Stimulated activated CD4-positive, alpha-beta T cell treated with anti-CD3 and anti-CD28 coated beads, TNF-alpha, amount 100 ng/mL, for 1 hour (primary cell): ENCODE data around the gene KRTAP12-2.
"Not testable (repeated sequence)": the region's sequence is repeated elsewhere in the genome, so short reads cannot be mapped to it uniquely, and the experiment has no call there.

Source experiments
- DNase-seq, 3 donors: peaks; one replicate each; pipeline ENCODE4 v3.0.0-alpha.2; 2020; ENCODE audit warnings: low read depth in 3 of 3, low spot score in 1 of 3

Gene KRTAP12-2

DNA sequence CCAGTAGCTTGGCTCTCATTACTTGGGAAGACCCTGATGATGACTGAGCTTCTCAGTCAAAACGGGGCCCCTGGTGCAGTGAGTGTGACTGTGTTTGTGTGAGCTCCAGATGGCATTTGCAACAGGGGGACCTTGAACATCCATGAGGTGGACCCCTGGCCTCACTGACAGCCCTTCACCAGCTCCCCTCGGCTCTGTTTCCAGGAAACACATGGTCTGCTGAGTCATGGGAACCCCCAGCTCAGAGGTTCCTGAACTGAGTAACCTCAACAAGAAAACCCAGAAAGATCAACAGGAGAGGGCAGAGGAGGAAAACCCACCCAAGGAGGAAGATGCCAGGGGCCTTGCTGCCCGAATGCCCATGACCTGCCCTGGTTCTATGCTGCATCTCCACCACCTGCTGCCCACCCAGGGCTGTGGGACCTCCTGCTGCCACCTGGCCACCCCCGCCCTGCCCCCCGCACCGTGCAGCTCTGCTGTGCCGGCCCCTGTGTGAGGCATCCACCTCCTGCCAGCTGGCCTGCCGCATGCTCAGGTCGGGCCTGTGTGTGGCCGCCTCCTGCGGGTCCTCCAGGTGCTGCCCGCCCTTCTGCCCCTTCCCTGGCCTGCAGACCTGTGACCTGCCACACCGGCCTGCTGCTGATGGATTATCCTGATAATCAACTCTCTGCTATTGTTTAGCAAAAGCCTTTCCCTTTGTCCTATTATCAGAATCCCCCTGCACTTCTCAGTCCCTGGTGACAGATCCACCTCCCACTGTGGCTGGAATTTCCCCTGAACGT is 19.5 kb upstream of the KRTAP12-2 start:
- DNase-seq, result no peak

- DNase-seq, result not testable (repeated sequence)
These were observed 18.3 kb upstream of the KRTAP12-2 start for GRCh38 chr21:44685050-44685449.

DNA sequence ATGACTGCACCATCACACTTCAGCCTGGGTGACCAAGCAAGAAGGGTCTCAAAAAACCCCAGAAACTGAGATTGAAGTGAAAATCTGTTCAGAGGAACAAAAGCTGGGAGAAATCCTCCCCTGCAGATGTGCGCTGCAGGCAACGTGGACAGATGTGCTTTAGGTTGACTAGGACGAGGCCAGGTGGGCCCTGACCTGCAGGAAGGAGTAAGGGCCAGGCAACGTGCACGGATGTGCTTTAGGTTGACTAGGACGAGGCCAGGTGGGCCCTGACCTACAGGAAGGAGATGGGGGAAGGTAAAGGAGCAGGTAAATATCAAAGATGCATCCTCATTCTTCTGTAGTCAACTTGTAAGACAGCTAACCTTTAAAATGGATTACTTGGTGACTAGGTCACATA is 17.8 kb upstream of the KRTAP12-2 start:
- no peak for DNase-seq

GRCh38 chr21:44684077-44684476 is 17.4 kb upstream of the KRTAP12-2 start:
- DNase-seq, result no peak

DNA sequence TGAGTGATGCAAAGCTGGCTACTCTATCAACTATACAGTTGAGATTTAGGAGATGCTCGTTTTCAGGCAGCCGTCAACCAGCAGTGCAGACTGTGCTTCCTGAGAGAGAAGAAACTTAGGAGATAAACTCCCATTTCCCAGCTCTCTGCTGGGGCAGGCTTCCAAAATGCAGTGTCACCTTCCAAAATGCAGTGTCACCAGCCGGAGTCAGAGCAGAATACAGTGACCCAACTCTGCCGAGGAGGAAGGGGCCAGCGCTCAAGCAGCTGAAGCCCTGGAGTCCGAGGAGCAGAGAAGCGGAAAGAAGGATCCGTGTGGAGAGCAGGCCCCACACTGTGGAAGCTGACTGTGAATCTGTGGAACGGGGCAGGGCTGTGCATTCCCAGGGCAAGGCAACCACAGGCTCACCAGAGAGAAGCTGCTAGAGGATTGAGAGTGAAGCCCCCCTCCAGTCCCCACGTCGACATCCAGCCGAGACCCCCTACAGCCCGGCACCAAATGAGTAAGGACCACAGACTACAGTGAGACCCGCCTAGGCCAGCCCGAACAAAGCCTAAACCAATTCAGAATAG is 15.9 kb upstream of the KRTAP12-2 start:
- DNase-seq, result no peak

DNA sequence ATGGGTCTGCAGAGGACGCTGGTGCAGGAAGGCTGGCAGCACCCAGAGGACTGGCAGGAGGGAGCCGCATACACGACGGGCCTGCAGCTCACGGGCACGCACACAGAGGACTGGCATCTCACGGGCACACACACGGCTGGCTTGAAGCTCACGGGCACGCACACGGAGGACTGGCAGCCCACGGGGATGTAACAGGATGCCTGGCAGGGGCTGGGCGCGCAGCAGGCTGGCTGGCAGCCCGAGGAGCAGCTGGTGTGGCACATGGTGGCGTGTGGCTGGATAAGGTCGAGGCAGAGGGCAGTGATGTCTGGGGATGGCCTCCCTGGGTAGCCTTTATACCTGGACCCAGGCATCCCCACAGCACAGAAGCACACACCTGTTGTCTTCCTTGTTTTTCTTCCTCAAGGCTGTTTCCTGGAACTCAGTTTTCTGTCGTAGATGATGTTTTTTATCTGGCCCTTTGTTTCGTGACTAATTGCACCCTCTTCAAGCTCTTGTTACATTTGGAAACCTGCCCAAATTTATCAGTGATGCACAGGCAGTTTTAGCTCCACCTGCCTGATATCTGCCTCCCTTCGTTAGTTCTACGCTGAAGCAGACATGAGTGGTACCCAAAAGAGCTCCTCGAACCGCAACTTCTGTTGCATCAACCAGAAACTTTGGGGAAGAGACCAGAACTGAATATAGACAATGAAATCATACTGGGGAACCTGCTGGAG is 15.3 kb upstream of the KRTAP12-2 start, which contains the start of gene KRTAP12-1:
Gene KRTAP12-1 (minus strand): TSS at position 303 of the 719 bp plus-strand sequence. CDS start 40 bp downstream, at position 263.
- DNase-seq, result no peak

DNA sequence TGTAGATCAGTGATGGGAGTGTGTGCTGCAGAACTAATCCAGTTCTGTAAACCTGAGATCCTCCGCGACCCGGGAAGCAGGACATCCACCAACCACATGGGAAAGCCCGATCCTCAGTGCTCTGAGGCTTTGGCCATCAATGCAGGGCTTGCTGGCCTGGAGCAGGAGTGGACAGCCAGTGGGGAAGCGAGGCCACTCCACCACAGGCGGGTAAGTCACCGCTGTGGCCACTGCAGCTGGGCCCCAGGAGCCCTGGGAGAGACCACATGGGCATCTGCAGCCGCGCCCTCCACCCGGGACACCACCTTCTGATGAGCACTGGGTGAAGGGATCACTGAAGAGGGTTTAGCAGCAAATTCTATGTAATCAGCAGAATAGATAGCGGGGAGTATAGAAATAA is 14.4 kb upstream of the KRTAP12-2 start:
- DNase-seq, result no peak

DNA sequence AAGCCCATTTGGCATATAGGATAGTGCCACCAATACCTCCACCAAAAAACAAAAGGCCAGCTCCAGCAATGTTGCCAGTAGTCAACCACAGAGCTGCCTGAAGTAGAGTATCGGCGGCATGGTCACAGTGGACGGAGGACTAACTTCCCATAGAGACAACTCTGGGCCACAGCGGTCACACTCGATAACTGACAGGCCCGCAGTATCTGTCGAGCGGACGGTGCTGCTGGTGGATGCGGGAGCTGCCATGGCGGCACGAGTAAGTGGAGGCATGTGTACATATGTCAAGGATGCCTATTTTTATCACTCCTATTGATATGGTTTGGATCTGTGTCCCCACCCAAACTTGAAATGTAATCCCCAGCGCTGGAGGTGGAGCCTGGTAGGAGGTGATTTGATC is 11.2 kb upstream of the KRTAP12-2 start:
- DNase-seq, result no peak

GRCh38 chr21:44671911-44672310 is 5.2 kb upstream of the KRTAP12-2 start:
- DNase-seq, result no peak

DNA sequence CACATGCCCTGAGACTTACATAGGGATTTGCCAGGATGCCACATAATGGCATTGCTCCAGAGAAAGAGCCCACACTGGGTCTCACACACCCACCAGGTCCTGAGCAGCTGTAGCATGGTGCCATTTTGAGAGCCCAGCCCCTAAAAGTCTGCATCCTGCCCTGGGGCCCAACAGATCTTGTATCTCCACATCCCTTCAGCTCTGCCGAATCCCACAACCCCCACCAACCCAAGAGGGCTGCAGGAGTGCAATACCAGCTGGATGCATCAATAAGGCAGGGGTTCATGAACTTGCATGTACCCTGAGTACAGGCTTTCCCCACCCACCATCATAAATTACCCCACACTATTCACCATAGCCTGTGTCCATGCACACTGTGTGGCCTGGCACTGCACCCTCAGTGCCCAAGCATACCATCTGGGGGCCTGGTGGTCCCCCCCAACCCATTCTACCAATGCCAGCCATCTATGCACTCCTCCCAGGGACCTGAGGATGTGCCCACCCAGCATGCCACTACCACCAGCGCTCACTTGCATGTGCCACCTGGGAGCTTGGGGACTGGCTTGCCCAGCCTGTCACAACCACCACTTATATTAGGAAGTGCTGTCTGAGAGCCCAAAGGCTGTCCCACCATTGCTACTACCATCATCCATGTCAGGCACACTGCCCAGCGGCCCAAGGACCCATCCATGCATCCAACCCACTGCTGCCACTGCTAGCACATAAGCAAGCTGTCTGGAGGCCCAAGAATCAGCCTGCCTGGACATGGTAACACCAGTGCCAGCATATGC is 4.1 kb upstream of the KRTAP12-2 start:
- no peak for DNase-seq

DNA sequence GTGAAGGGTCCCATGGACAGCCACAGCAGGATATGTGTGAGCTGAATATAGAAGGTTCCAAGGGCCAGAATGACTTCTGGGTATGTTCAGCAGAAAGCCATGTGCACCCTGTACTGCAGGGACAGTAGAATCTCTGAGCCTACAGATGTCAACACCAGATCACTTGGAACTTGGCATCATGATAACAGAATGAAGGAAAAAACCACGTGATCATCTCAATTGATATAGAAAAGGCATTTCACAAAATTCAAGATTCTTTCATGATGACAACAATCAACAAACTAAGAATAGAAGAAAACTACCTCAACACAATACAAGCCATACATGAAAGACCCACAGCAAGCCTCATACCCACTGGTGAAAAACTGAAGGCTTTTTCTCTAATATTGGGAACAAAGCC is 885 bp upstream of the KRTAP12-2 start:
- no peak for DNase-seq

DNA sequence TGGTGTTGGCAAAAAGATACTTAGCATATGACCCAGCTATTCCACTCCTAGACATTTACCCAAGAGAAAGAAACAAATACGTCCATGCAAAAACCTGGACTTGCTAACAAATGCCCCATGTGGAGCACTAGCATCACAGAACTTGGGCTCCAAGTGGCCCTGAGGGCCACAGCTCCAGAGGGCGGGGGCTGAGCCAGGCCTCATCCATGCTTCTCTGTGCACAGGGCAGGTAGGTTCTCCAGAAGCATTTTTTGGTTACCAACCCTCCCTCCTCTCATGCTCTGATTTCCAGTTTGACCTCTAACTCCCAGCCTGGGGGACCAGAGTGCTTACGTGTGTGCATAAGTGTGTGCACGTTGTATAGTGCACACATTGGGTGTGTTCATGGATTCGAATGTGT is 2.0 kb downstream of the KRTAP12-2 start:
- DNase-seq, result no peak

GRCh38 chr21:44661567-44661966 is 5.2 kb downstream of the KRTAP12-2 start:
- not testable (repeated sequence) for DNase-seq

GRCh38 chr21:44658913-44659595 is 7.7 kb downstream of the KRTAP12-2 start:
- DNase-seq, result no peak

- no peak for DNase-seq
These were observed 8.2 kb downstream of the KRTAP12-2 start for GRCh38 chr21:44658541-44658910.

DNA sequence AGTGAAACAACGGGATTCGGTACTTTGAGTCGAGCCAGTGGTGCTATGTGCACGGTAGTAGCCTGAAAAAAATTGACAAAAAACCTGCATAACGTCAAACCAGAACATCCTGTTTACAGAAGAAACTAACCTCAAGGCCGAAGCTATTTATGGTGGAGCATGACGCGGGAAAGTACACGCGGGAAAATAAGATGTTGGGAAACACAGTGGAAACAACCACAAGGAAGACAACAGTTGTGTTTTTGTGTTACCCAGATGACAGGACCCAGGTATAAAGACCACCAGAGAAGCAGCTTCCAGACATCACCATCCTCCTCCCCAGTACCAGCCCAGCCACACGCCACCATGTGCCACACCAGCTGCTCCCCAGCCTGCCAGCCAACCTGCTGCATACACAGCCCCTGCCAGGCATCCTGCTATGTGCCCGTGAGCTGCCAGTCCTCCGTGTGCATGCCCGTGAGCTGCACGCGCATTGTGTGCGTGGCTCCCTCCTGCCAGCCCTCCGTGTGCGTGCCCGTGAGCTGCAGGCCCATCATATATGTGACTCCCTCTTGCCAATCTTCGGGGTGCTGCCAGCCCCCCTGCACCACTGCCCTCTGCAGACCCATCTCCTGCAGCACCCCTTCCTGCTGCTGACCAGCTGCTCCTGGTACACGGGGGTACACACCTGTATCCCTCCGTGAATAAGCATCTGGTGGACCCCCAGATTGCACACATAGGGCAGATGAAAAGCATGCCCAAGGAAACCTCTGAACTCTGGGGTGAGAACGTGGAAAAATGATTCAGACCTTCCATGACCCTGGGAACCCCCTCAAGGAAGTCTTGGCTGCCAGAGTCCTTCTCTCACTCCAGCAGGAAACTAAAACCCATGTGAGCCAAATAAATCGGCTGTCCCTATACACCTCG is 8.8 kb downstream of the KRTAP12-2 start, which contains the start of gene KRTAP12-3:
Gene KRTAP12-3 (plus strand): TSS at position 298 of the 906 bp plus-strand sequence. CDS start 48 bp downstream, at position 346.
- peak in 1 of 3 donors; percentile 18 for DNase-seq

- DNase-seq, result no peak
These were observed 9.9 kb downstream of the KRTAP12-2 start for GRCh38 chr21:44656868-44657267.

GRCh38 chr21:44654576-44655175 is 12.1 kb downstream of the KRTAP12-2 start, which contains the start of gene KRTAP12-4:
KRTAP12-4 (minus strand) TSS chr21:44654659; CDS start chr21:44654614, 45 bp downstream.
- no peak for DNase-seq
